Ishikawa (cell line): Measurements from ENCODE around the gene NNAT.

Experiments used
- CREB1 ChIP-seq: IDR thresholded peaks from 2 replicates; pipeline ENCODE4 v1.6.1; 2012; ENCODE audit warnings: low read depth
- TCF12 ChIP-seq: IDR thresholded peaks from 2 replicates; pipeline ENCODE4 v1.6.1; 2012; ENCODE audit warnings: low read depth

DNA sequence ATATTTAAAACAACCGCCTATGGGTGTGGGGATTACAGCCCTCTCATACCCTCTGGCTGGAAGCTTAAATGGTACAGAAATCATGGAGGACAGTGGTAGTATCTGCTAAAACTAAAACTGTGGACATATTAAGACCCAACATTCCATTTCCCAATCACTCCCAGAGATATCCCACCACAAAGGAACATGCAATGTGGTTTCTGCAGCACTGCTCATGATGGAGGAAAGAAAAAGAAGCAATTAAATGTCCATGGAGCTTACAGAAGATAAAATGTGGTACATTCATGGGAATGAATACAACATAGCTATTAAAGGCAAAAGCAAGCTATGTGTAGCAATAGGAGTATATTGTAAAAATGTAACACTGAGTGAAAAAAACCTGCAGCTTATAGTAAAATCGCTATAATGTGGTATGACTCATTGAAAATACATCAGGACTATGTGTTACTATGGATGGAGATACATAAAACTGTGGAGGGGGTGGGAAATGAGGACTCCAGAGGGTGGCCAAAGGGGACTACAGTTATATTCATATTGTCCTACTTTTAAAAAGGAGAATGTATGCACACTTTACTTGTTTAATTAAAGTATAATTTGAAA lies 22.9 kb upstream of the NNAT start:
- TF ChIP-seq CREB1, result no peak
- no peak for TF ChIP-seq TCF12
